NCI-H460 (cell line): ENCODE results near the gene DYNC1I1. TPM values are rescaled to one million over a fixed set of nuclear protein-coding genes. Genes with fewer than 3 reads are reported as not detected.
A peak's percentile ranks its signal among the peaks of the same experiment; 100 is the strongest.

Experiments used
- DNase-seq: peaks from one replicate; pipeline ENCODE4 v3.0.0-alpha.2; 2016; ENCODE audit warnings: low read depth; ENCODE audit errors: extremely low read depth
- polyA plus RNA-seq: library from polyadenylated mRNA; depleted of rRNA; stranded (reverse); fragments of >200 nt; gene quantifications from 2 replicates; pipeline ENCODE4 v1.2.3, GENCODE V29; 2014; cell fraction: nucleus; rRNA removed
- total RNA-seq: library from RNA; depleted of rRNA; stranded (reverse); fragments of >200 nt; shearing (Covaris generic); gene quantifications from 2 replicates; pipeline ENCODE4 v1.2.3, GENCODE V29; 2014; rRNA removed

Gene DYNC1I1
- not detected in 2 replicates for total RNA-seq
- polyA plus RNA-seq, result 0.32 TPM in 1 of 2 replicates, not detected in the other

DNA sequence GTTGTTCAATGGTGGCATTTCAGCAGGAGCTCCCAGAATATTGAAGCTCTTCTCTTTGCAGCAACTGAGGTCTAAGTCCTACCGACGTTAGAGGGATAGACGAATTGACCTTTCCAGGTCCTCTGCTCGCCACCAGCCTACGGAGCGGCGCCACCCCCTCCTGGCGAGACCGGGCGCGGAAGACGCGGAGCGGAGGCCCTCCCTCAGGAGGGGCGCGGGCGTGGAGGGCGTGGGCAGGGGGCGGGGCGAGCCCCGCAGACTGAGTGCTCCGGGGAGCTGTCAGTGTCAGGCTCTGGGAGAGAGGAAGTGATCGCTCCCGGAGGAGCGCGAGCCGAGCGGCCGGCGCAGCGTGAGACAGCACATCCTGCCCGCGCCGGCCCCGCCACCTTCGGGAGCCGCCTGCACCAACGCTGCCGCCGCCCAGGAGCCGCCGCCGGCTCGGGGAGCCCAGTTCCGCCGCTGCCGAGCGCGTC lies at the start of gene DYNC1I1:
Gene DYNC1I1 (plus strand): TSS at position 257 of the 473 bp plus-strand sequence. CDS start 32,176 bp downstream, outside the sequence.
- peak; percentile 46 for DNase-seq

DNA sequence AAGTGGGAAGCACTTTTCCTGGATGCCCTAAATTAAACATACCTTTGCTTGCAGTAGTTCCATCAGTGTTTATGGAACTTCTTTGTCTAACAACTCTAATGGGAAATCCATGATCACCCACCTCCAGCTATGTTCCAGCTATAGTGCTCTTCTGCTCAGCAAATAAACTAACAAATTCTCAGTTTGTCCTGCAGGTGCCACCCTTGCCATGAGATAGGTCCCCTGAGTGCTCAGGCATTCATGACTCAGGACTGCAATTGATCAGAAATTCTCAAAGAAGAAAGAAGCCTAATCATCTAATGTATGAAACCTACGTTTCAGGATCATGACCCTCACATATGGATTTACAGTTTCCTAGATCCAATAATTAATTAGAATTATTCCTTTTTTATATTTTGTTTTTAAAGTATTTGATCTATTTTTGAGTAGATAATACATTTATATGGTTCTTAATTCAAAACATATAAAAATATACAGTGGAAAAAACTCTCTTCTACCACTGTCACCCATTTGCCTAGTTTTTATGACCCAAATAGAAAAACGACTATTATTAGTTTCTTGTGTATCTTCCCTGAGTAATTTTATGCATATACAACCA lies 48.7 kb upstream of the DYNC1I1 start:
- peak; percentile 73 for DNase-seq

DNA sequence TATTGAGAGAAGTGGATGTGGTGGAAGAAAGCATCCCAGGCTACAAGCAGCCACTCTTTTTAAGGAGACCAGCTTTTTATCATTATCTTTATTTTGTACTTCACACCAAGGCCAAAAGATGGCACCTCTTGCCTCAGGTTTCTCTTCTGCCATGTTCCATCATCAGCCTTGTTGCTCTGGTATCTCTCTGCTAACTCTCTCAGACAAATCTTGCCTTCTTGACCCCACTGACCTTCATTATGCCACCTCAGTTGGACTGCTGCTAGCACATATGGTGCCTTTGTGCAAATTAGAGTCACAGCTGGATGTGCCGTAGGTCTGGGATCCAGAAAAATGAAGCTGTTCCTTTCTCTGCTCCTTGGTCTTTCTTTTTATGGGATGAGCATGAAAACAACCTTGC lies 47.1 kb upstream of the DYNC1I1 start:
- DNase-seq, result no peak

- no peak for DNase-seq
These were observed 41.7 kb upstream of the DYNC1I1 start for GRCh38 chr7:95730493-95731280.

GRCh38 chr7:95736635-95737034 lies 35.7 kb upstream of the DYNC1I1 start:
- DNase-seq, result no peak

- no peak for DNase-seq
These were observed 34.4 kb upstream of the DYNC1I1 start for GRCh38 chr7:95737828-95738505.

GRCh38 chr7:95749044-95749443 lies 23.3 kb upstream of the DYNC1I1 start:
- DNase-seq, result no peak

DNA sequence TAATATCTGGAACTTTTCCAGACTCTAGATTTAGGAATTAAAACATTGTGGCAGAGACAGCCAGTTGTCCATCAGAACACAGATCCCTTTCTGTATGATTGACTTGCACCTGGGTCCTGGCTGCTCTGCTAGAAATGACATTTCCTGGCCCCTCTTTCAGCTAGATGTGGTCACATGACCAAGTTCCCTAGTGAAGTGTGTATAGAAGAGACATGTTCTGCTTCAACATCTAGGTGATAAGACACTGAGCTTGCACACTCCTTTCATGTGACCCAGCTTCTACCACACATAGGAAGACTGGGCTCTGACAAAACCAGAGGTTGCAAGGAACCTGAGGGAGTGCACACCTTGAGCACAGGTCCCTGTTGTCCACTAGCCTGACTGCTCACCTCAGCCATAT lies 22.8 kb upstream of the DYNC1I1 start:
- no peak for DNase-seq

GRCh38 chr7:95753440-95753839 lies 18.9 kb upstream of the DYNC1I1 start:
- DNase-seq, result no peak

GRCh38 chr7:95755277-95755934 lies 16.9 kb upstream of the DYNC1I1 start:
- DNase-seq, result no peak

DNA sequence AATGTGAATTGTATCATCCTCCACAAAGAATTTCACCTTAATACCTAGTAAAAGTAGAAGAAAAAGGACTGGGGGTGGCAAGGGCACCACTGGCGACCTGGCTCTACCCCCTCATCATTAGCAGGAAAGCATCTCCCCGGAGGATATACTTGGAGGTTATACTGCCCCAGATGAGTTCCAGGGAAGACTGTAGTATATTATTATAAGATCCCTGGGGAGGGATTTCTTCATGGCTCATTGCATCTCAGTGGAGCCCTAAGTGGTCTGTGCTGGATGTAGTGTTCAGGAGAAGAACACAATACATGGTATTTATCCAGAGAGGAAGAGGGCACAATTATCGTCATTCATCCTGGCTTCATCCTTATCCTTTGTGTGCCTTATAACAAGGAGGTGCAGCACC lies 14.2 kb upstream of the DYNC1I1 start:
- no peak for DNase-seq

- DNase-seq, result no peak
These were observed 6.3 kb upstream of the DYNC1I1 start for GRCh38 chr7:95766086-95766485.

DNA sequence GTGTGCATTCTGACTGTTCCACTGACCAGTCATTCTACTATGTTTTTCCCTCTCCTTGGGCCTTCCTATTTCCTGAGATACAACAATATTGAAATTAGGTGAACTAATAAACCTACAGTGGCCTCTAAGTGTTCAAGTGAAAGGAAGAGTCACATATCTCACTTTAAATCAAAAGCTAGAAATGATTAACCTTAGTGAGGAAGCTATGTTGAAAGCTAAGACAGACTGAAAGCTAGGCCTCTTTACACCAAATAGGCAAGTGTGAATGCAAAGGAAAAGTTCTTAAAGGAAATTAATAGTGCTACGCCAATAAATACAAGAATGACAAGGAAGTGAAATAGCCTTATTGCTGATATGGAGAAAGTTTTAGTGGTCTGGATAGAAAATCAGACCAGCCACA lies 5.7 kb upstream of the DYNC1I1 start:
- no peak for DNase-seq

- DNase-seq, result no peak
These were observed 622 bp downstream of the DYNC1I1 start for GRCh38 chr7:95772771-95773581.

DNA sequence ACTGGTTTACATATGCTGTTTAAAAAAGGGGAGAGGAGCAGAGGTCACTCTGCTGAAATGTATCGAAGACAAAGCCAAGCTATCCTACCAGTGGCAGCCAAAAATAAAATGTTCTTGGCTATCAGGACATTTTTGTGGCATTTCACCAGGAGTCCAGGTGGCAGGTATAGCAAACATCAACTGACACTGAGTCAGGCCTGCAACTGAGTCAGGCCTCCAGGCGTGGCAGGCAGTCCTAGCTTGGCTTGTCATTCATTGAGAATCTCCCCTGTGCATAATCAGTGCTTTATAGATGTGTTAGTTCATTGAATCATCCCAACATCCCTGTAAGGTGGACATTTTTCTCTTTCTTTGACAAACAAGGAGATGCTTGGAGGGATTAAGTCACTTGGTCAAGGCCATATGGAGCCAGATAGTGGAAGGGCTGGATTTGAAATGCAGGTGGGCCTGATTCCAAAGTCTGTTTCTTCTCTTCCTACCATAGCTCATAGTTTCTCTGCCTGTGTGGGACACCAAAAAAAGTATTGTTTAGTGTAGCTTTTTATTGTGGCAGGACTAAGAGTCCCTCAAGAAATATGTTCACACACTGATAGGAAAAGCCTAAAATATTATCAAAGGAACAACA lies 4.3 kb downstream of the DYNC1I1 start:
- no peak for DNase-seq

DNA sequence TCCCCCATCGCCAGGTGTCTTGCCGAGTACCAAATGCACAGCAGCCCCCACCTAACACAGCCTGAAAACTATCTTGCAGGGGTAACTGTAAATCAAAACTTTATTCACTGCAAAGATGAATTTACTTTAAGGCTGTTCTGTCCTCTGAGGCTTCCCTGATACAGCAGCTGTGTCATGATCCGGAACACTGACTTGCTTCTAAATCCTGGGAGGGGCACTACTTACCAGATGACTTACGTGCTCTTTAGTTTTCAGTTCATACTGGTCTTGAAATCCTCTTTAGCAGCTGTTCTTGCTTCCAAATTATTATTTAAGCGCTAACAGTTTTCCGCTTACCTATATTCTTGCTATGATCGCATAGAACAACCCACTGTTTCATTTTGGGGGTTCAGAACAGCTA lies 4.9 kb downstream of the DYNC1I1 start:
- DNase-seq, result no peak

DNA sequence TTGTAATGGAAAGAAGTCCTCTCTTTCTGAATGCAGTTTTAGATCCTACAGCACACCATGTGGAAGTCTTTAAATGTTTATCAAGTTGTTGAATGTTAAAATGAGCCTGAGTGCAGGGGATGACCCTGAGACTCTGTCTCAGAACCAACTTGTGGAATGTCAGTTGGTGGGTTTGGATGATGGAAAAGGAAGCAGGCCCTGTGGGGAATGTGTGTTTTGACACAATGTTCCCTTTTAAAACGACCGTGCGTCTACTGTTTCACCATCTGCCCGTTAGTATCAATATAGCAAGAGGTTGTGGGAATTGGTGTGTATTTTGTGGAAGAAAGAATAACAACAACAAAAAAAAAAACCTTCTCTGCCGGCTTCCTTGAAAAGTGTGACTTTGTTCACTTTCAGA lies 8.3 kb downstream of the DYNC1I1 start:
- no peak for DNase-seq

DNA sequence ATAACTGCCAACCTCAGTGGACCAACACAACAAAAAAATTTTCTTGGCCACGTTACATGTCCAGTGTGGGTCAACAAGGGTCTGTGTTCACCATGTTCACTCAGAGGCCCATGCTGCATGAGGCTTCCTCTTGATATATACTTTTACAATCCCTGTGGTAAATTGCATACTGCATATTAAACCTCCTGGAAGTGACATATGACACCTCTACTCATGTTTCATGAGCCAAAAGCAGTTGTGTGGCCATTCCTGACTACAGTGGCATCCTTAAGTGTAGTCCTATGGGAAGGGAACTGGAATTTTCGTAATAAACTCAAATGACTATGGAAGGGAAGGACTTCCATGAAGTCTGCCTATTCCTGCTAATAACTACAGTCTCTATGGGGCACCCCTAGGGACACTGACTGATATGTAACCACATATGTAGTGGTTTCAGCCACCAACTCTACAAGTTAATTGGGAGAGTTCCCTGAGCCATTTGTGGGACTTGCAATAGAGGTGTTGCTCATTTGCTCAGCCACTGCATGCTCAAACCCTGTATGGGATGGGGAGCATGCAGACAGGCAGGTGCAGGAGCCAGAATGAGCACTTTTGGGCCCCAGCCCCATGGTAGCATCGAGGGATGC lies 9.7 kb downstream of the DYNC1I1 start:
- DNase-seq, result no peak

DNA sequence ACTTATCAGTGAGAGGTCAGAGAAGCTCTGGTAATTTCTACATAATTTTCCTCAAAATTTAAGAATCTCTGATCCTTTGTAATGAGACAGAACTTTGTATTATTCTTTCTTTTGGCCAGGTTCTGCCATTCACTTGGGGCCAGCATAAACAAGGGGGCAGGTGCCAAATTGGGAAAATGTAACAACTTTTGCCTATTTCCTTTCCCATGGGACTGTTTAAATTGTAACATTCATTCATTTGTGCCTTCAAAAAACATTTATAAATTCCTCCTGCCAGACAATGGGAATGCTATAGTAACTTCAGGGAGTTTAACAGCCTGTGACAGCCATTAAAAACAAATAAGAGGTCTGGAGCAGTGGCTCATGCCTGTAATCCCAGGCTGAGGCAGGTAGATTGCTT lies 12.4 kb downstream of the DYNC1I1 start:
- DNase-seq, result no peak
